DND-41 (cell line): Measurements from ENCODE around the gene MNT.

Experiments used
- CTCF ChIP-seq: IDR thresholded peaks from 2 replicates; pipeline ENCODE4 v1.5.1; 2012; ENCODE audit warnings: borderline replicate concordance, low read length, moderate library complexity, mild to moderate bottlenecking; ENCODE audit not compliant: poor library complexity, severe bottlenecking; ENCODE audit errors: extremely low read depth
- EZH2 ChIP-seq: IDR thresholded peaks from 3 replicates; pipeline ENCODE4 v1.6.1; 2012; ENCODE audit warnings: borderline replicate concordance, low read depth, mild to moderate bottlenecking, moderate library complexity, low read length, inconsistent platforms; ENCODE audit not compliant: severe bottlenecking

GRCh38 chr17:2390199-2390836 is 10.5 kb downstream of the MNT start:
- no peak for TF ChIP-seq CTCF
- no peak for TF ChIP-seq EZH2
